Hepatocyte (in vitro differentiated cells): Measurements from ENCODE around the gene CCDC85C.

Experiments used
- CTCF ChIP-seq: fragments of 200-600 bp; sonication (generic); IDR thresholded peaks from 2 replicates; pipeline ENCODE4 v1.5.1; 2016; ENCODE audit warnings: antibody characterized with exemption, mild to moderate bottlenecking; ENCODE audit not compliant: poor library complexity
- EZH2 ChIP-seq: fragments of 200-600 bp; sonication (generic); IDR thresholded peaks from 2 replicates; pipeline ENCODE4 v1.6.1; 2016; ENCODE audit warnings: antibody characterized with exemption, mild to moderate bottlenecking, borderline replicate concordance

GRCh38 chr14:99596071-99596627 lies 7.9 kb downstream of the CCDC85C start:
- TF ChIP-seq CTCF (no peak), EZH2 (no peak)
